Epithelial cell of esophagus (primary cell): ENCODE results near the gene ABLIM1.

Experiments
- DNase-seq: peaks from one replicate; pipeline ENCODE4 v3.0.0; 2010; ENCODE audit warnings: low read depth
- H3K4me3 ChIP-seq: 2 replicates; pipeline ENCODE4 v1.5.1; 2011; ENCODE audit warnings: mild to moderate bottlenecking, low read length, control low read depth
- TF ChIP-seq, protein P1 (sequence below): IDR thresholded peaks from 2 replicates; pipeline ENCODE4 v1.5.1; 2011; ENCODE audit warnings: low read depth, mild to moderate bottlenecking, low read length, control low read depth, inconsistent platforms; ENCODE audit not compliant: insufficient read depth; ENCODE audit errors: missing control alignments

ABLIM1 gene

DNA sequence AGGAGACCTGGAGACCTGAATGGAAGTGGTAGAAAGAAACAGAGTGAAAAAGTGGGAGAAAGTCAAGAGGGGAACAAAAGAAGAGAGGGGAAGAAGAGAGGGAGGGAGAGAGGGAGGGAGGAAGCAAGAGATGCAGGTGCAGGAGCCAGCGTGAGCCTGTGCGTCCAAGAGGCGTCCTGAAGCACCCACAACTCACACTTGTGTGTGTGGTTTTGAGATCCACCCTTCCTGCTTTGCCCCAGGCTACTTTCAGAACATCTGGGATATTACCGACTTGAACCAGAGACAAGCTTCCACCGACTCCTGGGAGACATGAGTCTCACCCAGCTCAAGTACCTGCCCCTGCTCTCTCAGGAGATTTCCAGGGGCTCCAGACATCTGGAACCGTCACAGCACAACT, 263.5 kb downstream of the ABLIM1 start:
- DNase-seq: peak; percentile 72
- TF ChIP-seq, protein P1, sequence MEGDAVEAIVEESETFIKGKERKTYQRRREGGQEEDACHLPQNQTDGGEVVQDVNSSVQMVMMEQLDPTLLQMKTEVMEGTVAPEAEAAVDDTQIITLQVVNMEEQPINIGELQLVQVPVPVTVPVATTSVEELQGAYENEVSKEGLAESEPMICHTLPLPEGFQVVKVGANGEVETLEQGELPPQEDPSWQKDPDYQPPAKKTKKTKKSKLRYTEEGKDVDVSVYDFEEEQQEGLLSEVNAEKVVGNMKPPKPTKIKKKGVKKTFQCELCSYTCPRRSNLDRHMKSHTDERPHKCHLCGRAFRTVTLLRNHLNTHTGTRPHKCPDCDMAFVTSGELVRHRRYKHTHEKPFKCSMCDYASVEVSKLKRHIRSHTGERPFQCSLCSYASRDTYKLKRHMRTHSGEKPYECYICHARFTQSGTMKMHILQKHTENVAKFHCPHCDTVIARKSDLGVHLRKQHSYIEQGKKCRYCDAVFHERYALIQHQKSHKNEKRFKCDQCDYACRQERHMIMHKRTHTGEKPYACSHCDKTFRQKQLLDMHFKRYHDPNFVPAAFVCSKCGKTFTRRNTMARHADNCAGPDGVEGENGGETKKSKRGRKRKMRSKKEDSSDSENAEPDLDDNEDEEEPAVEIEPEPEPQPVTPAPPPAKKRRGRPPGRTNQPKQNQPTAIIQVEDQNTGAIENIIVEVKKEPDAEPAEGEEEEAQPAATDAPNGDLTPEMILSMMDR: no peak
- H3K4me3 ChIP-seq: no peak overlapping the region

DNA sequence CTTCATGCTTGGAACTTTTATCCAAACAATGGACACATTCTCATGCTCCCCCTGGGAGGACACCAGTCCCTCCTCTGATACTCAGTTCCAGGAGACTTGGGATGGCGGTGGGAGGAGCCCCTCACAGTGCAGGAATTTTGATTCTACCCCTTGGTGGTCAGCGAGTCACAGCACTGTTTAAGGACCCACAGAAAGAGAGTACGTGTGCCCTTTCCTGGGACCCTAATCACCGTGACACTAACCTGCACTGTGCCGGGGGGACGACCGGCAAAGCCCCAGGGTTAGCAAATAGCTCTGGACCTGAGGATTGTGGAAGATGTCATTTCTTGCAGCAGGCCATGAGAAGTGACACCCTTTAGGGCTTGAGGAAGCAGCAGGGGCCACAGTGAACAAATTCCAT, 264.2 kb downstream of the ABLIM1 start:
- no peak for DNase-seq
- no peak overlapping the region for H3K4me3 ChIP-seq
- TF ChIP-seq, protein P1: no peak

DNA sequence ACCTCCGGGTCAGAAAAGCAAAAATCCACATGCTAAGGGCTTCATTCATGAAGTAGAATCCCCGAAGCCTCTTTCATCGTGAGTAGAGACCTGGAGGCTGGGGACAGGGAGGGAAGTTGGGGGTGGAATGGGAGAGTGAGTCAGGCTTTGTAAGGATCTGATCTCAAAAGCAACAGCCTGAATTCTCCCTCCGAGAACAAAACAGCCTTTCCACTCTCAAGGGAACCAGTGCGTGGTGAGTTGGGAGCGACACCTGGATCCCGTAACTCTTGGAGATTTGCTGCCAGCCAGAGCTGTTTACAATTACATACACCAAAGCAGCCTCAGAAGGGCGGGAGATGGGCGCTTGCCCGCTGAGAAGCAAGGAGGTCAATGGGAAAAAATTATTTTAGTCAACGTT, 264.6 kb downstream of the ABLIM1 start:
- TF ChIP-seq, protein P1: no peak
- no peak overlapping the region for H3K4me3 ChIP-seq
- peak; percentile 83 for DNase-seq

- no peak for DNase-seq
- TF ChIP-seq, protein P1: no peak
- H3K4me3 ChIP-seq: no peak overlapping the region
Measured at GRCh38 chr10:114392112-114392835, 265.8 kb downstream of the ABLIM1 start.

DNA sequence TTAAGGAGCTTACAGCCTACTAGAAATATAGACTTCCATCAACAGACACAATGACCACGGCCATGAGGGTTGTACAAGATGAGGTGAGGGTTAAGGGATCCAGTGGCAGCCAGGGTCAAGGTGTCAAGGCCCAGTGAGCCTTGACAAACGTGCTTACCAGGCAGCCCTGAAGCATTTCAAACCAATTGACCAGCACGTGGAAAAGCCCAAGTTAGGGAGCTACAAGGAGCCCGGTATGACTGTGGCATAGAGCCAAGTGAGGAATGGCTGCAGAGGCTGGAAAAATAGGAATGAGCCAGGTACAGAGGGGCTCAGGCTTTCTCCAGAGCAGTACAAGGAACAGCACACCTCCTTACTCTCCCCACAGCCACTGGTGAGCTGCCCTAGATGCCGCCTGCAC, 266.5 kb downstream of the ABLIM1 start:
- no peak overlapping the region for H3K4me3 ChIP-seq
- no peak for DNase-seq
- TF ChIP-seq, protein P1: no peak

GRCh38 chr10:114389426-114389825, 268.6 kb downstream of the ABLIM1 start:
- TF ChIP-seq, protein P1: no peak
- H3K4me3 ChIP-seq: no peak overlapping the region
- DNase-seq: peak; percentile 45

DNA sequence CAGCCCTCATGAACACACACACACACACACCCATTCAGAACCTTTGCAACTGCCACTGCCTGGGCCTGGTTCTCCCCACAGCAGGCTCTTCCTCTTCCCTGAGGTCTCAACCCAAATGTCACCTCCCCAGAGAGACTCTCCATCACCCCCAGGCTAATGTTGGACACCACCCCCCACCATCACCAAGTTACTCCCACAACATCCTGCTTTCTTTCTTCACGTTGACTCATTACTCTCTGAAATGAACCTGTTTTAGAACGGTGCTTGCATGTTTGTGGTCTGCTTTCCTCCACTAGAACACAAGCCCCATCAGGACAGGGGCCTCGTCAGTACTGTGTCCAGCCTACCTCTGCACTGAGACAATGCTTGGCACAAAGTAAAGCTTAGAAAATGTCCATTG, 269.8 kb downstream of the ABLIM1 start:
- DNase-seq: peak; percentile 62
- no peak overlapping the region for H3K4me3 ChIP-seq
- TF ChIP-seq, protein P1: no peak
